Measurements from ENCODE around the gene CCDC34. TPM values are rescaled to one million over a fixed set of nuclear protein-coding genes. Genes with fewer than 3 reads are reported as not detected.

CCDC34 gene
- total RNA-seq, 1 donor from 2014 or later: 5.6 TPM

- Mint-ChIP-seq H3K36me3 (ENCODE audit: low read depth, unreplicated experiment) (no peaks in the 10 kb centered on the region), H3K4me1 (ENCODE audit: unreplicated experiment) (no peaks in the 10 kb centered on the region), H3K27me3 (ENCODE audit: unreplicated experiment) (no peaks in the 10 kb centered on the region), H3K9me3 (ENCODE audit: unreplicated experiment) (no peaks in the 10 kb centered on the region), H3K27ac (ENCODE audit: unreplicated experiment) (no peak overlapping the region), H3K4me3 (ENCODE audit: unreplicated experiment) (no peak overlapping the region)
- DNase-seq (ENCODE audit: low spot score): no peak
- TF ChIP-seq, protein P1, sequence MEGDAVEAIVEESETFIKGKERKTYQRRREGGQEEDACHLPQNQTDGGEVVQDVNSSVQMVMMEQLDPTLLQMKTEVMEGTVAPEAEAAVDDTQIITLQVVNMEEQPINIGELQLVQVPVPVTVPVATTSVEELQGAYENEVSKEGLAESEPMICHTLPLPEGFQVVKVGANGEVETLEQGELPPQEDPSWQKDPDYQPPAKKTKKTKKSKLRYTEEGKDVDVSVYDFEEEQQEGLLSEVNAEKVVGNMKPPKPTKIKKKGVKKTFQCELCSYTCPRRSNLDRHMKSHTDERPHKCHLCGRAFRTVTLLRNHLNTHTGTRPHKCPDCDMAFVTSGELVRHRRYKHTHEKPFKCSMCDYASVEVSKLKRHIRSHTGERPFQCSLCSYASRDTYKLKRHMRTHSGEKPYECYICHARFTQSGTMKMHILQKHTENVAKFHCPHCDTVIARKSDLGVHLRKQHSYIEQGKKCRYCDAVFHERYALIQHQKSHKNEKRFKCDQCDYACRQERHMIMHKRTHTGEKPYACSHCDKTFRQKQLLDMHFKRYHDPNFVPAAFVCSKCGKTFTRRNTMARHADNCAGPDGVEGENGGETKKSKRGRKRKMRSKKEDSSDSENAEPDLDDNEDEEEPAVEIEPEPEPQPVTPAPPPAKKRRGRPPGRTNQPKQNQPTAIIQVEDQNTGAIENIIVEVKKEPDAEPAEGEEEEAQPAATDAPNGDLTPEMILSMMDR (IDR thresholded peaks at IDR 0.05; ENCODE audit: unreplicated experiment): no peak
Measured at GRCh38 chr11:27313157-27313821, 49.7 kb downstream of the CCDC34 start.

GRCh38 chr11:27312110-27312509 is 50.9 kb downstream of the CCDC34 start:
- Mint-ChIP-seq H3K4me1 (ENCODE audit: unreplicated experiment) (no peaks in the 10 kb centered on the region), H3K4me3 (ENCODE audit: unreplicated experiment) (no peak overlapping the region), H3K9me3 (ENCODE audit: unreplicated experiment) (no peaks in the 10 kb centered on the region), H3K36me3 (ENCODE audit: low read depth, unreplicated experiment) (no peaks in the 10 kb centered on the region), H3K27ac (ENCODE audit: unreplicated experiment) (no peak overlapping the region), H3K27me3 (ENCODE audit: unreplicated experiment) (no peaks in the 10 kb centered on the region)
- no peak for DNase-seq (ENCODE audit: low spot score)
- TF ChIP-seq, protein P1 (IDR thresholded peaks at IDR 0.05; ENCODE audit: unreplicated experiment): no peak

DNA sequence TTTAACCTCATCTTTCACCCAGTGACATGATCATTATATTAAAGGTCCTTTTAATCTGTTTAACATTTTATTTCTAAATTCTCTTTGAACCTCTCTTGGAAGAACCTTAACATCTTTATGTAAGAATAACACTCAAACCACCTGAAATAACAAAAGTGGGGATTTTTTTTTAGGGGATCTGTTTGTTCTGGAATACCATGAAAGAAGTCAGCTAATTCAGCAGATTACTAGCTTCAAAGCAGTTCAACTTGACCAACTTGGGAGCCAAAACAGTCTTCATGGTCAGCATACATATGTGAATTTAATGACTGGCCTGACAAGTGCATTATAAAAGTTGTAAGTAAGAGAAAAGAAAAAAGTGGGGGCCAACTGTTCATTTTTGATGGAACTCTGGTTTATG is 52.3 kb downstream of the CCDC34 start:
- Mint-ChIP-seq H3K4me1 (ENCODE audit: unreplicated experiment) (no peaks in the 10 kb centered on the region), H3K27ac (ENCODE audit: unreplicated experiment) (no peak overlapping the region), H3K27me3 (ENCODE audit: unreplicated experiment) (no peaks in the 10 kb centered on the region)

DNA sequence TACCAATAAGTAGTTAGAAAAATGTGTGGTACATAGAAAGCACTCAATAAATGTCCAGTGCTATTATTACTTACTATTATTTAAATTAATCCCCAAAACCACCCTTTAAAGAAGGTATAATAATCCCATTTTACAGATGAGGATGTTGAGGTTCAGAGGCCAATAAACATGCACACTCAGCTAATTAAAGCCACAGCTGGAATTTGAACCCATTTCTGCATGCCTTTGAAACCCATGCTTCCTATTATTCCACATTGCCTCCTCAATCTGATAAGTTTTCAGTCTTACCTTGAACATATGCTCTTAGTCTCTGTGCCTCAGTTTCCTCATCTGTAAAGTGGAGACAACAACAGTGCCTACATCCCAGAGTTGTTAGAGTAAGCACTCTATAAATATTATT is 52.8 kb downstream of the CCDC34 start:
- Mint-ChIP-seq H3K4me1 (ENCODE audit: unreplicated experiment) (no peaks in the 10 kb centered on the region), H3K4me3 (ENCODE audit: unreplicated experiment) (no peak overlapping the region), H3K27ac (ENCODE audit: unreplicated experiment) (no peak overlapping the region), H3K9me3 (ENCODE audit: unreplicated experiment) (no peaks in the 10 kb centered on the region), H3K36me3 (ENCODE audit: low read depth, unreplicated experiment) (peaks cover 3% of the 10 kb centered on the region), H3K27me3 (ENCODE audit: unreplicated experiment) (no peaks in the 10 kb centered on the region)
- no peak for DNase-seq (ENCODE audit: low spot score)
- TF ChIP-seq, protein P1 (IDR thresholded peaks at IDR 0.05; ENCODE audit: unreplicated experiment): no peak

More for the DNA sequence above, 52.3 kb downstream of the CCDC34 start:
- Mint-ChIP-seq H3K36me3 (ENCODE audit: low read depth, unreplicated experiment) (no peaks in the 10 kb centered on the region), H3K4me3 (ENCODE audit: unreplicated experiment) (no peak overlapping the region), H3K9me3 (ENCODE audit: unreplicated experiment) (no peaks in the 10 kb centered on the region)
- TF ChIP-seq, protein P1 (IDR thresholded peaks at IDR 0.05; ENCODE audit: unreplicated experiment): no peak
- no peak for DNase-seq (ENCODE audit: low spot score)

GRCh38 chr11:27309046-27309445 is 54.0 kb downstream of the CCDC34 start:
- DNase-seq (ENCODE audit: low spot score): no peak
- Mint-ChIP-seq H3K27me3 (ENCODE audit: unreplicated experiment) (no peaks in the 10 kb centered on the region), H3K4me3 (ENCODE audit: unreplicated experiment) (no peak overlapping the region), H3K4me1 (ENCODE audit: unreplicated experiment) (no peaks in the 10 kb centered on the region), H3K36me3 (ENCODE audit: low read depth, unreplicated experiment) (peaks cover 6% of the 10 kb centered on the region), H3K27ac (ENCODE audit: unreplicated experiment) (no peak overlapping the region), H3K9me3 (ENCODE audit: unreplicated experiment) (no peaks in the 10 kb centered on the region)
- TF ChIP-seq, protein P1 (IDR thresholded peaks at IDR 0.05; ENCODE audit: unreplicated experiment): no peak
